OCI-LY1 (cell line): ENCODE data around the gene ATF7IP.

Experiments used
- H2AFZ ChIP-seq: fragments of 200-600 bp; sonication (generic), shearing (Covaris generic); 2 replicates; pipeline ENCODE4 v1.6.0; 2014; ENCODE audit warnings: antibody characterized with exemption, mild to moderate bottlenecking, low read length
- H3F3A ChIP-seq: fragments of 200-600 bp; sonication (generic), shearing (Covaris generic); 2 replicates; pipeline ENCODE4 v1.6.0; 2014; ENCODE audit warnings: mild to moderate bottlenecking, antibody characterized with exemption, low read length, moderate library complexity; ENCODE audit not compliant: insufficient read depth
- H3K27ac ChIP-seq: fragments of 200-600 bp; sonication (generic); 2 replicates; pipeline ENCODE4 v1.5.1; 2014; ENCODE audit warnings: low read length, mixed run types, mild to moderate bottlenecking, low read depth; ENCODE audit not compliant: poor library complexity, severe bottlenecking
- H3K27me3 ChIP-seq: fragments of 200-600 bp; sonication (generic); 2 replicates; pipeline ENCODE4 v1.6.0; 2014; ENCODE audit warnings: antibody characterized with exemption, mild to moderate bottlenecking, low read length, moderate library complexity; ENCODE audit not compliant: insufficient read depth
- H3K36me3 ChIP-seq: fragments of 200-600 bp; sonication (generic); 2 replicates; pipeline ENCODE4 v1.6.1; 2014; ENCODE audit warnings: mild to moderate bottlenecking, antibody characterized with exemption, low read length, moderate library complexity, mixed read lengths; ENCODE audit not compliant: insufficient read depth
- H3K4me1 ChIP-seq: fragments of 200-600 bp; sonication (generic); 2 replicates; pipeline ENCODE4 v1.5.1; 2014; ENCODE audit warnings: mild to moderate bottlenecking, low read length, moderate library complexity; ENCODE audit not compliant: insufficient read depth, severe bottlenecking
- H3K4me2 ChIP-seq: fragments of 200-600 bp; sonication (generic), shearing (Covaris generic); 2 replicates; pipeline ENCODE4 v1.6.1; 2014; ENCODE audit warnings: low read length
- H3K4me3 ChIP-seq: fragments of 200-600 bp; sonication (generic); 2 replicates; pipeline ENCODE4 v1.5.1; 2014; ENCODE audit warnings: low read length, low read depth, mild to moderate bottlenecking, mixed read lengths; ENCODE audit not compliant: poor library complexity, severe bottlenecking
- H3K79me2 ChIP-seq: fragments of 200-600 bp; shearing (Covaris generic); 2 replicates; pipeline ENCODE4 v1.6.1; 2016; ENCODE audit warnings: mixed run types, low read length, mixed read lengths; ENCODE audit not compliant: insufficient read depth
- H3K9ac ChIP-seq: fragments of 200-600 bp; sonication (generic), shearing (Covaris generic); 2 replicates; pipeline ENCODE4 v1.6.1; 2014; ENCODE audit warnings: mild to moderate bottlenecking, low read length, mixed read lengths
- H3K9me2 ChIP-seq: fragments of 200-600 bp; sonication (generic), shearing (Covaris generic); 2 replicates; pipeline ENCODE4 v1.6.1; 2014; ENCODE audit warnings: low read depth, mild to moderate bottlenecking, low read length, mixed read lengths
- H3K9me3 ChIP-seq: fragments of 200-600 bp; shearing (Covaris generic); 2 replicates; pipeline ENCODE4 v1.6.1; 2014; ENCODE audit warnings: low read length, mixed read lengths
- H4K20me1 ChIP-seq: fragments of 200-600 bp; sonication (generic), shearing (Covaris generic); 2 replicates; pipeline ENCODE4 v1.6.0; 2016; ENCODE audit warnings: mild to moderate bottlenecking, low read length; ENCODE audit not compliant: insufficient read depth
- CTCF ChIP-seq: fragments of 200-600 bp; sonication (generic), shearing (Covaris generic); IDR thresholded peaks from 2 replicates; pipeline ENCODE4 v1.5.1; 2017; ENCODE audit warnings: mild to moderate bottlenecking, antibody characterized with exemption, low read length, moderate library complexity, mixed read lengths
- EZH2 ChIP-seq: fragments of 200-600 bp; sonication (generic), shearing (Covaris generic); IDR thresholded peaks from 2 replicates; pipeline ENCODE4 v1.8.0; 2017; ENCODE audit warnings: borderline replicate concordance, mixed run types, mild to moderate bottlenecking, antibody characterized with exemption, low read length, moderate library complexity, mixed read lengths

ATF7IP gene

DNA sequence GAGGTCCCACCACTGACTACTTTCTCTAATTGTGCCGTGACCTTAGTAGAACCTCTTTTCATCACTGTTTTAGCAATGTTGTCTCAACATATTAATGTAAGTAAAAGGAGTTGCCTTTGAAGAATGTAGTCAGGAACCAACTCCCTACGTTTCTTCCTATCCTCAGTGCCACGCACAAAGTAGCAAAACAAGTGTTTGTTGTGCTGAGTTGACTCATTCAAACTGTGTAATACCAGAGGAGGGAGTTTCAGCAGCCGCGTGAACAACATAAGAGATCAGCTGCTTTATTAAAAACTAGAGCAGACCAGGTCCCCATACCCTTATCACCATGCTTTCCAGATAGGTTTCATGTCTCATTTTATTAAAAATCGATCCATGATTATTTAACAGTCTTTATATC, 183.1 kb downstream of the ATF7IP start:
- no peaks in the 10 kb centered on the region; the same call in 1 of the 2 replicates for H3K9me3 ChIP-seq
- H3K4me1 ChIP-seq: no peaks in the 10 kb centered on the region
- no peak overlapping the region for H3K9ac ChIP-seq
- H4K20me1 ChIP-seq: no peaks in the 10 kb centered on the region
- H3K27ac ChIP-seq: no peak overlapping the region
- H2AFZ ChIP-seq: no peak overlapping the region
- no peak overlapping the region for H3K4me2 ChIP-seq
- H3K36me3 ChIP-seq: no peaks in the 10 kb centered on the region; the same call in 1 of the 2 replicates
- no peaks in the 10 kb centered on the region for H3F3A ChIP-seq
- H3K79me2 ChIP-seq: no peaks in the 10 kb centered on the region
- TF ChIP-seq CTCF: no peak
- TF ChIP-seq EZH2: no peak
- no peaks in the 10 kb centered on the region for H3K9me2 ChIP-seq
- no peak overlapping the region for H3K4me3 ChIP-seq
- no peaks in the 10 kb centered on the region for H3K27me3 ChIP-seq
